Skeletal muscle cell (primary cell): ENCODE measurements around the gene TAF12.
"Not testable (repeated sequence)": the region's sequence is repeated elsewhere in the genome, so short reads cannot be mapped to it uniquely, and the experiment has no call there.

Experiments
- DNase-seq: peaks from one replicate; pipeline ENCODE4 v3.0.0-alpha.2; 2010; ENCODE audit warnings: low read depth
- H3K4me3 ChIP-seq: 2 replicates; pipeline ENCODE4 v1.5.1; 2011; ENCODE audit warnings: low read depth, mild to moderate bottlenecking, control low read depth, low read length, moderate library complexity

Gene TAF12

GRCh38 chr1:28592321-28593071 is 50.4 kb downstream of the TAF12 start:
- H3K4me3 ChIP-seq: peak overlapping the region; percentile 53
- no peak for DNase-seq

- H3K4me3 ChIP-seq: peak within 1 kb of the TSS; percentile 53
- DNase-seq: no peak
Observed at GRCh38 chr1:28591708-28592320, 51.1 kb downstream of the TAF12 start, which contains the start of gene RAB42. Gene RAB42 (plus strand): TSS chr1:28592265. CDS start chr1:28592512, 247 bp downstream.

- not testable (repeated sequence) for H3K4me3 ChIP-seq, DNase-seq
Observed at GRCh38 chr1:28586585-28587391, 56.1 kb downstream of the TAF12 start.

- no peak for DNase-seq
Observed at GRCh38 chr1:28582248-28582615, 60.6 kb downstream of the TAF12 start.

GRCh38 chr1:28581531-28582247 is 61.2 kb downstream of the TAF12 start:
- peak overlapping the region; percentile 94 for H3K4me3 ChIP-seq
- DNase-seq: peak; percentile 85

More at GRCh38 chr1:28582248-28582615, 60.6 kb downstream of the TAF12 start:
- H3K4me3 ChIP-seq: peak overlapping the region; percentile 94

GRCh38 chr1:28580722-28581530 is 61.9 kb downstream of the TAF12 start:
- no peak for DNase-seq

GRCh38 chr1:28579401-28579800 is 63.5 kb downstream of the TAF12 start:
- H3K4me3 ChIP-seq: no peak overlapping the region
- no peak for DNase-seq

More at GRCh38 chr1:28580722-28581530, 61.9 kb downstream of the TAF12 start:
- peak overlapping the region; percentile 94 for H3K4me3 ChIP-seq

- H3K4me3 ChIP-seq: no peak overlapping the region
- DNase-seq: no peak
Observed at GRCh38 chr1:28578696-28579218, 64.1 kb downstream of the TAF12 start.

- H3K4me3 ChIP-seq: no peak overlapping the region
- DNase-seq: no peak
Observed at GRCh38 chr1:28577738-28578536, 64.9 kb downstream of the TAF12 start.

GRCh38 chr1:28577052-28577678 is 65.7 kb downstream of the TAF12 start:
- no peak overlapping the region for H3K4me3 ChIP-seq
- no peak for DNase-seq

- DNase-seq: no peak
- H3K4me3 ChIP-seq: no peak overlapping the region
Observed at GRCh38 chr1:28573564-28573963, 69.3 kb downstream of the TAF12 start.

- not testable (repeated sequence) for DNase-seq, H3K4me3 ChIP-seq
Observed at GRCh38 chr1:28572891-28573290, 70.0 kb downstream of the TAF12 start.

- H3K4me3 ChIP-seq: no peak overlapping the region
- no peak for DNase-seq
Observed at GRCh38 chr1:28571911-28572310, 71.0 kb downstream of the TAF12 start.

GRCh38 chr1:28566931-28567330 is 75.9 kb downstream of the TAF12 start:
- no peak for DNase-seq
- H3K4me3 ChIP-seq: no peak overlapping the region

GRCh38 chr1:28565726-28566125 is 77.1 kb downstream of the TAF12 start:
- no peak for DNase-seq
- H3K4me3 ChIP-seq: no peak overlapping the region

- H3K4me3 ChIP-seq: no peak overlapping the region
- DNase-seq: no peak
Observed at GRCh38 chr1:28565040-28565439, 77.8 kb downstream of the TAF12 start.

- DNase-seq: no peak
- H3K4me3 ChIP-seq: no peak overlapping the region
Observed at GRCh38 chr1:28564310-28564709, 78.6 kb downstream of the TAF12 start.
